Mucosa of descending colon (tissue), 3 donors: ENCODE measurements around the gene VWA1. TPM values are rescaled to one million over a fixed set of nuclear protein-coding genes. Genes with fewer than 3 reads are reported as not detected.
"Not testable (repeated sequence)": the region's sequence is repeated elsewhere in the genome, so short reads cannot be mapped to it uniquely, and the experiment has no call there.

Source experiments
- ATAC-seq: fragments of 200-7000 bp; cut with Tn5 transposase; one replicate; pipeline ENCODE4 v1.9.1; 2020; ENCODE audit warnings: mild to moderate bottlenecking, moderate library complexity
- DNase-seq, 3 donors: peaks; one replicate each; pipeline ENCODE4 v3.0.0-alpha.2; 2020
- H3K36me3 ChIP-seq: fragments of 200-600 bp; one replicate; pipeline ENCODE4 v1.8.0; 2021; ENCODE audit warnings: low read depth, mild to moderate bottlenecking
- H3K4me1 ChIP-seq: fragments of 200-600 bp; one replicate; pipeline ENCODE4 v1.8.0; 2021; ENCODE audit warnings: low read depth, mild to moderate bottlenecking
- H3K4me3 ChIP-seq: fragments of 200-600 bp; one replicate; pipeline ENCODE4 v1.8.0; 2021; ENCODE audit warnings: mild to moderate bottlenecking
- H3K9me3 ChIP-seq: fragments of 200-600 bp; one replicate; pipeline ENCODE4 v1.8.0; 2021; ENCODE audit warnings: mild to moderate bottlenecking
- CTCF ChIP-seq: fragments of 200-600 bp; IDR thresholded peaks from one replicate; pipeline ENCODE4 v1.8.0; 2022; ENCODE audit warnings: antibody characterized with exemption, mild to moderate bottlenecking
- intact Hi-C, 2 donors: fragments of 100-400 bp; cut with DNase I in 1 of 2; cut with micrococcal nuclease in 1 of 2; formaldehyde crosslinking; loops; one replicate each; pipeline versions ENCODE4 v1.11.0 to v1.11.1; 2022; cut with DNase I, micrococcal nuclease
- total RNA-seq, 3 donors: library from RNA; stranded (reverse); fragmentation: NEBNext Ultra II Directional in 2 of 3; extraction: Animal tissue kit (Norgen Biotek cat#: 25700) in 2 of 3; gene quantifications; one replicate each; pipeline versions ENCODE4 v1.2.1 to v1.2.4, GENCODE V29; 2021 to 2023
- donor health status: DM: no; HTN: no; CAD: no; lungs with moderate emphysema.
- donor health status: DM: no; HTN: no; CAD: no.
- donor health status: DM: no; HTN: yes; CAD: no.

The VWA1 gene
- total RNA-seq, 3 donors from 2014 or later = 38.5 to 89.4 (median 74.3) TPM

- ATAC-seq (peak; percentile 99), DNase-seq (peak; percentile 95 to 97 (median 96))
- intact Hi-C loops = no loop called here
- Histone ChIP-seq H3K9me3 (no peaks in the 10 kb centered on the region), H3K36me3 (no peaks in the 10 kb centered on the region), H3K4me1 (peaks cover 14% of the 10 kb centered on the region), H3K4me3 (peak within 1 kb of the TSS; percentile 91)
- TF ChIP-seq CTCF = no peak
Measured at GRCh38 chr1:1406821-1407635, 28.5 kb upstream of the VWA1 start, which contains the start of gene MRPL20. Gene MRPL20 (minus strand): TSS chr1:1407293. CDS start chr1:1407217, 76 bp downstream.

- TF ChIP-seq CTCF = no peak
- H3K9me3 ChIP-seq = no peaks in the 10 kb centered on the region
- H3K4me3 ChIP-seq = peak overlapping the region; percentile 91
- intact Hi-C loops = no loop called here
- H3K4me1 ChIP-seq = peaks cover 14% of the 10 kb centered on the region
- DNase-seq = peak; percentile 18 to 60 (median 55)
- H3K36me3 ChIP-seq = no peaks in the 10 kb centered on the region
- peak; percentile 36 for ATAC-seq
Measured at GRCh38 chr1:1407636-1408318, 27.7 kb upstream of the VWA1 start.

- H3K4me3 ChIP-seq, ATAC-seq, intact Hi-C loops, DNase-seq, H3K9me3 ChIP-seq, H3K36me3 ChIP-seq: not testable (repeated sequence)
- H3K4me1 ChIP-seq = peaks cover 14% of the 10 kb centered on the region
Measured at GRCh38 chr1:1410238-1410637, 25.3 kb upstream of the VWA1 start.

- intact Hi-C loops = no loop called here
- DNase-seq = peak in 1 of 3 donors; percentile 37
- Histone ChIP-seq H3K36me3 (no peaks in the 10 kb centered on the region), H3K9me3 (no peaks in the 10 kb centered on the region), H3K4me3 (no peak overlapping the region), H3K4me1 (peaks cover 4% of the 10 kb centered on the region)
- no peak for TF ChIP-seq CTCF
- no peak for ATAC-seq
Measured at GRCh38 chr1:1411626-1412025, 23.9 kb upstream of the VWA1 start.

- H3K36me3 ChIP-seq, H3K4me1 ChIP-seq, H3K9me3 ChIP-seq, DNase-seq, ATAC-seq, H3K4me3 ChIP-seq, intact Hi-C loops: not testable (repeated sequence)
Measured at GRCh38 chr1:1412311-1412902, 23.1 kb upstream of the VWA1 start.

GRCh38 chr1:1415751-1416150 lies 19.7 kb upstream of the VWA1 start:
- peak in 1 of 3 donors; percentile 15 for DNase-seq
- intact Hi-C loops = no loop called here
- no peaks in the 10 kb centered on the region for H3K36me3 ChIP-seq
- peaks cover 5% of the 10 kb centered on the region for H3K4me1 ChIP-seq
- H3K4me3 ChIP-seq = no peak overlapping the region
- no peak for ATAC-seq
- TF ChIP-seq CTCF = no peak
- H3K9me3 ChIP-seq = no peaks in the 10 kb centered on the region

- ATAC-seq, DNase-seq, H3K36me3 ChIP-seq, H3K4me1 ChIP-seq, intact Hi-C loops, H3K4me3 ChIP-seq, H3K9me3 ChIP-seq: not testable (repeated sequence)
Measured at GRCh38 chr1:1417396-1417795, 18.1 kb upstream of the VWA1 start.

GRCh38 chr1:1417825-1418463 lies 17.5 kb upstream of the VWA1 start:
- H3K4me3 ChIP-seq, intact Hi-C loops, H3K4me1 ChIP-seq, H3K36me3 ChIP-seq, H3K9me3 ChIP-seq, ATAC-seq: not testable (repeated sequence)
- peak in 1 of 3 donors; percentile 39 for DNase-seq
